Stimulated activated CD4-positive, alpha-beta T cell treated with anti-CD3 and anti-CD28 coated beads, TNF-alpha, amount 100 ng/mL, for 1 hour (primary cell): Measurements from ENCODE around the gene ASCL4.

Experiments
- DNase-seq, 3 donors: peaks; one replicate each; pipeline ENCODE4 v3.0.0-alpha.2; 2020; ENCODE audit warnings: low read depth in 3 of 3, low spot score in 1 of 3

ASCL4 gene

GRCh38 chr12:107778383-107779025 lies 4.0 kb downstream of the ASCL4 start:
- DNase-seq = no peak

DNA sequence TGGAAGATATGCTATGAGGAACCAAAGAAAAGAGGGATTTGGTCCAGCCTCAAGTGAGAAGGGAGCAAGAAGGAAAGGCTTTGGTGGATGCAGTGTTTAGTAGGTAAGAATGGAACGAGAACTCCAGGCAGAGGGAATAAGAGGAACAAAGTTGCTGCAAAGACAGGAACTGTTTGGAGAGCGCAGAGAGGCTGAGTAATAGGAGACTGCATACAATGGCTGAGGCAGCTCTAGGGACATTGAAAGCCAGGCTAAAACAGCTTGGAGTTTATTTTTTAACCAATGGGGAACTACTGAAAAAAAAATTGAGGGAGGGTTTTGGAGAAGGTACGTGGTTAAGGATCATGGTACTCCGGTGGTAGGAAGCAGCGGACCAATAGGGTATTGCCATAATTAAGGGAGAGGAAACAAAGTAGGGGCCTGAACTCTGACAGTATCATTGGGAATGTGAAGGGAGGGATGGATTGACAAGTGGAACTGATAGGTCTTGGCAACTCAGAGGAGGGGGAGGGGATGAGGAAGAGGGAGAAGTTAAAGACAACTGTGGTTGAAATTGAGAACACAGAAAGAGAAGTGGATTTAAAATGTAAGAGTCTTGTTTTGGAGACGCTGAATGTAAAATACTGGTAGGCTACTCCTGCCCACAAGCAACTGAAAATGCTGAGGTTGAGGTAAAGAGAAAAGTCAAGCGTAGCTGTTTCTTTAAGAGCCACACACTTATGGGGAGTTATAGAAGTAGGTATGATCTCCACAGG lies 4.8 kb downstream of the ASCL4 start:
- no peak for DNase-seq

DNA sequence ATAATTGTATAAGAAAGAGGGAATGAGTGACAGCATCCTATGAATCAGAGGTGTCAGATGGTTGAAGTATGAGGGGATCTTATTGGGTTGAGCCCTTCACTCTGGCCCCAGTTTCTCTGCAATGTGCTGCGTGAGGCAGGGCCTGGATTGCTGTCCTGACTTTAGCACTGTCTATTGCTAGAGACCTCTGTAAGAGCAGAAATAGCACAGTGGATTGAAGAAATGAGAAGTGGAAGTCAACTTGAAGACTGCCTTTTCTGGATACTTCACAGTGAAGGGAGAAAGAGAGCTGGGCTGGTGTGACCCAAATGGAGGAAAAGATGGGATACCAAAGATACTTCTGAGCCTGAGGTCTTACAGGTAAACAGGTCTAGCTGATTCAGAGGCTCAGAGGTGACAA lies 5.8 kb downstream of the ASCL4 start:
- no peak for DNase-seq

- DNase-seq = no peak
Measured at GRCh38 chr12:107782067-107782466, 7.6 kb downstream of the ASCL4 start.

GRCh38 chr12:107783406-107784376 lies 9.2 kb downstream of the ASCL4 start:
- DNase-seq = no peak

DNA sequence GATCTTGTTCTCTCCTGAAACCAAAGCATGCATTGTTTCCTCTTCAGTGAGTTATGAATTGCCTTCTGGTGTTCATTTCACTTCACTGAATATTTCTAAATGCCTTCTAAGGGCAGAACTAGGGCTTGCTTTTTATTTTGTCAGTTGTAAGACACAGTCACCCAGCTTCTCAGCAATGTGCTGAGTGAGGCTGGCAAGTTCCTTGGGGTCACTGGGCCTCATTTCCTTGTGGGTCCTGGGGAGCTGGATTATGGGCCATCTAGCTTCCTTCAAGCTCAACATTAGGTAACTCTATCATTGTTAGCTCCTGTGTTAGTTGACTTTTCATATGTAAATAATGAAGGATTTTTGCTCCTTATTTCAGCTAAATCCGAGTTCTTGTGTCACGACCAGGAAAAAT lies 13.8 kb downstream of the ASCL4 start:
- no peak for DNase-seq

DNA sequence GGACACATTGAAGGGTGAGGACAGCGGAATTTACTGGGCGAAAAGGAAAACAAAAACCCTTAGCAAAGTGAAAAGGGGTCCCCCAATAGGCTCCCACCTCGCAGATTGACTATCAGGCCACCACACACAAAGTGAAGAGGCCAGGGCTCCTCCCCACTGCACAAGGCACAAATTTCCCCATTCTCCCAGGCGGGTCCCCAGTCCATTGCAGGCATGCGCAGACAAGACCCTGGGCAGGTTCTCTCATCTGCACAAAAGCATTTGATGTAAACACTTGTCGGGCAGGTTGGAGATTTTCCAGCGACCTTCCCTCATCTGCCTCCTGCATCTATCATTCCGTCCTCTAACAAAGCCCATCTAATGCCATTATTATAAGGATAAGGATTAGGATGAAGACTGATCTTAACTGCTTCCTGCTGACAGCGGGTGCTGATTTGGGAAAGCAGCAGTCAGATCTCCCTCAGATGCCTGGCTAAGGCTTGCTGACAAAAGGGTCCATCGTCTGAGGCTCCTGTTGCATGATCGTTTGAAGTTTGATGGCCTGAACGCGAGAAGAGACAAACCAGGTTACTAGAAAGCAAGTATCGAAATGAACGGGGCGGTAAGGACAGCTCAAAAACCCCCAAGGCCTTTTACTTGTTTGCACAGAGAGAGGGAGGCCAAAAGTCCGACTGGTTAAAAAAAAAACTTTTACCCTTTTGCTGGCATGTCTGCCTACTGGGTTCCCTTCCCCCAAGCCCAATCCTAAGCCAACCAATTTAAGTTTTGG lies 14.4 kb downstream of the ASCL4 start:
- no peak for DNase-seq

DNA sequence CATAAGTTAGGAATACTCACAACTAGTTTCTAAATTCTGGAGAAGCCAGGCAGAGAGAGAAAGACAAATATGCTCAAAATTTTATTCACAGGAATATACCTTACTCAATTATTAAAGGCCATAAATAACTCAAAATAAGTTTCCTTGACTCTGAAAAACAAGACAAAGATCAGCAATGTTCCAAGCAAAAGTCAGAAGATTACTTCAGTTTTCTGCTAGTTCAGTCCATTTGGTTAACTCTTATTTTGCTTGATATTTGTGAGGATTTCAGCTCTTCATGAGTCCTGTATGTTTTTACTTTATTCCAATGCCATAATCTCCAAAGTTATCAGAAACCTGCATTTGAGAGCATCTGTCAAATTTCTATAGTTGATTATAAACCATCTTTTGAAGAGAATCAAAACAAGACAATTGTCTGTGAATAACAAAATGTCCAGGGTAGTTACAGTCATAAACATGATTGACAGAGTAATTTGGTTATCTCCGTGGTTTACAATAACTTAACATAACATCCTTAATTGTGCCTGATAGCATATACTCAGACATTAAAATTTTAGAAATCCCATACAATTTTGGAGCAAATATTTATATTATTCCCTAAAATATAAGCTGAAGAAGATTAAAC lies 17.1 kb downstream of the ASCL4 start:
- no peak for DNase-seq

DNA sequence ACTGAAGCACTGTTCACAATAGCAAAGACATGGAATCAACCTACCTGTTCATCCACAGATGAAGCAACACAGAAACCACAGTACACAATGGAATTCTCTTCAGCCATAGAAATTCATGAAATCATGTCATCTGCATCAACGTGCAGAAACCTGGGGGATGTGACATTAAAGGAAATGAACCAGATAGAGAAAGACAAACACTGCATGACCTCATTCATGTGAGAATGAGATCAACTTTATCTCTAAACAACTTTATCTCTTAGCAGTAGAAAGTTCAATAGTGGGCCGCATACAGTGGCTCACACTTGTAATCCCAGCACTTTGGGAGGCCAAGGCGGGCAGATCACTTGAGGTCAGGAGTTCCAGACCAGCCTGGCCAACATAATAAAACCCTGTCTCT lies 19.9 kb downstream of the ASCL4 start:
- no peak for DNase-seq

DNA sequence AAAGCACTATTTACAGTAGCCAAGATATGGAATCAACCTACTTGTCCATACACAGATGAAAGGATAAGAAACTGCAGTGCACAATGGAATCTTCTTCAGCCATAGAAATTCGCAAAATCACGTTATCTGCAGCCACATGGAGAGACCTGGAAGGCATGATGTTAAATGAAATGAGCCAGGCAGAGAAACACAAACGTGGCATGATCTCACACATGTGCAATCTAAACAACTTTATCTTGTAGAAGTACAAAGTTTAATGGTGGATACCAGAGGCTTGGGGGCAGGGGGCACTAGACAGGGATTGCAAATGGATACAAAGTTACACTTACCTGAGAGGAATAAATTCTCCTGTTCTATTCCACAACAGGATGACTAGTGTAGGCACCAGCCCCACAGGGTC lies 24.1 kb downstream of the ASCL4 start:
- DNase-seq = no peak

DNA sequence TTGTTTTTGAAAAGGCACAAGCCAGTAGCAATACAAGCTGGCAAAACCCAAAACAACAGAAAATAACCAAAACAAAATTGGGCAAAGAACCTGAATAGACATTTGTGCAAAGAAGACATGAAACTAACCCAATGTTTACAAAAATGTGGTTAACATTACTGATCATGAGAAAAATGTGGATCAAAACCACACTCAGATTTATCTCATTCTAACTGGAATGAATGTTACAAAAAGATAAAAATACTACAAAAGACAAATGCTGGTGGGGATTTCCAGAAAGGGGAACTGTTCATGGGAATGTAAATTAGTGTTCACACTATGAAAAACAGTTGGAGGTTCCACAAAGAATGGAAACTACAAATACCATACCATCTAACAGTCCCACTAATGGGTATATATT lies 26.6 kb downstream of the ASCL4 start:
- no peak for DNase-seq

DNA sequence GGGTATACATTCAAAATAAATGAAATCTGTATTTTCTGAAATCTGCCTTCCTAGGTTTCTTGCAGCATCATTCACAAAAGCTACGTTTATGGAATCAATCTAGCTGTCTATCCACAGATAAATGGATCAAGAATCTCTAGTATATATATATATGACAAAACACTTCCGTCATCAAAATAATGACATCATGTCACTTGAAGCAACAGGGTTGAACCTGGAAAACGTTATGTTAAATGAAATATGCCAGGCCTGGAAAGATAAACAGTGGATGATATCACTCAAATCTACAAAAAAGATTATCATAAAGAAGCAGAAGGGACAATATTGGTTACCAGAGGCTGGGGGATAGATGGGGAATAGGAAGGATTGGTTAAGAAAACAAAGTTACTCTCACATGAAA lies 28.6 kb downstream of the ASCL4 start:
- DNase-seq = no peak

- DNase-seq = no peak
Measured at GRCh38 chr12:107805488-107806180, 31.1 kb downstream of the ASCL4 start.

DNA sequence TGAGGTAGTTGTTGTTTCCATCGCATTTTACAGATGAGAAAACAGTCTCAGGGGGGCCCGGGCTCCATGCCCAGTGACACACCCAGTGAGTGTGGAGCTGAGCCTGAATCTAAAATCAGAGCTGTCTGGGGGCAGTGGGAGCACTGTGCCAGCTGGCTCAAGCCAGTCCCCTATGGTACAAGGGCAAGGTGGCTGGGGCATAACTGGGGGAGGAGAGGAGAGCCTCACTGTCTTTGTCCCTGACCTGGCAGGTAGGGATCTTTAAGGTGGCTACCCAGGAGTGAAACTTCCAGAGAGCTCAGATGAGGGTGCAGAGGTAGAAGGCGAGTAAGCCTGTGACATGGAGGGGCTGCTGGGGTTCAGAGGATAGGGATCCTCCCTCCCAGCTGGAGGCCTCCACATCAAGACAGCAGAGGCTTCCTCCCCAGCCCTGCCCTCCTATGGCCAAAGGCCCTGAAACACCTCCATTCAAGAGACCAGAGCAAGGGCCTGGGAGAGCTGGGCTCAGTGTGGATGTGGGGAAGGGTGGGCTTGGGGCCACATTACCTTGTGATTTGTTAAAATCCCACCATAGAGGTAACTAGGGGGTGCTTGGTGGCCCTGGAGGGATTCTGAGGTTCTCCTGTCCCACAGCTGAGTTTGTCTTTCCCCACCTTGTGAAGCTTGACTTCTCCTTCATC lies 33.1 kb downstream of the ASCL4 start:
- DNase-seq = no peak

DNA sequence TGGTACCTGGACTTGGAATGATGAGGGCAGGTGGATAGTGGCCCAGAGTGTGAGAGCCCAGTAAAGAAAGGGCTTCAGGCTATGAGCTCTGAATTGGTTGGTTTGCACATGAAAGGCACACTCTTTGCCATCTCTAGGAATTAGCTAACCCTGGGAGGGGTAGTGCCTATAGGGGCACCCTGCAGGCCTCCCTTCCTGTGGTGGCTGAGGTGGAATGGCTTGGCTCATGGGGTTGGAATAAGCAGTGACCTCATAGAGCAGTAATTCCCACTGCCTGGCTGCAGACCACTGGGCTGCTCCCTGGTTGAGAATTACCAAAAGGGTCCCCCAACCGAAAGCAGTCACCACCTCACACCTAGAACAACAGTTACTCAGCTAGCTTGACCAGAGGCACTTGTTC lies 42.7 kb downstream of the ASCL4 start:
- DNase-seq = no peak

DNA sequence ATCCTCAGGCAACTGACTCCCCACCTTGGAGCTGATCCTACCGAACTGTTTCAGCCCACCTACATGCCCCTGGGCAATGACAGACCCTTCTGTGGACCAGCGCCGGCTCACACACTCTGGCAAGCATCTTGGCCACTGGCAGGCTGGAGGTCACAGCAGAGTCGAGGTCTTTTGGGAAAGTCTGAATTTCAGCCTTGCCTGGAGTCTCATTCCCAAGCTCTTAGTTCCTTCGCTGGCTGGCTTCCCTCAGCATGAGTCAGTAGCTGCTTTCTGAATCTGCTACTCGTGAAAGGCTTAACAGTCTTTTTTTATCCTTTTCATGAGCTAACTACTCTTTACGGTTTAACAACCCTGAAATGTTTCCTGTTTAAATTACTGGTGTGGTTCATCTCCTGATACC lies 44.5 kb downstream of the ASCL4 start:
- DNase-seq = no peak

GRCh38 chr12:107822356-107822755 lies 47.9 kb downstream of the ASCL4 start:
- DNase-seq = no peak
